Mesenchymal stem cell (in vitro differentiated cells and primary cell): ENCODE results near the gene C14orf132.

Experiments used
- DNase-seq: peaks from one replicate; pipeline ENCODE4 v3.0.0-alpha.2; 2013
- H2AFZ ChIP-seq: one replicate; pipeline ENCODE4 v1.6.1; 2013; ENCODE audit warnings: low read depth, mild to moderate bottlenecking, control low read depth, inconsistent platforms, low read length, moderate library complexity
- H2AK5ac ChIP-seq: 2 replicates; pipeline ENCODE4 v1.6.1; 2013; ENCODE audit warnings: low read length, moderate library complexity, mild to moderate bottlenecking, inconsistent platforms; ENCODE audit not compliant: severe bottlenecking
- H2BK120ac ChIP-seq: one replicate; pipeline ENCODE4 v1.6.1; 2013; ENCODE audit warnings: low read depth, mild to moderate bottlenecking, inconsistent platforms, low read length, moderate library complexity
- H2BK12ac ChIP-seq, 2 experiments: one replicate each; pipeline ENCODE4 v1.6.1; 2013; ENCODE audit warnings: inconsistent platforms in 2 of 2, low read length in 2 of 2, mild to moderate bottlenecking in 2 of 2, moderate library complexity in 2 of 2, control low read depth in 1 of 2
- H2BK15ac ChIP-seq: one replicate; pipeline ENCODE4 v1.6.1; 2013; ENCODE audit warnings: mild to moderate bottlenecking, low read depth, inconsistent platforms; ENCODE audit not compliant: poor library complexity, severe bottlenecking
- H2BK5ac ChIP-seq: 2 replicates; pipeline ENCODE4 v1.6.1; 2013; ENCODE audit warnings: low read depth, mild to moderate bottlenecking, low read length, control low read depth, inconsistent platforms; ENCODE audit not compliant: poor library complexity, severe bottlenecking
- H3K14ac ChIP-seq, 2 experiments: one replicate each; pipeline ENCODE4 v1.6.1; 2013; ENCODE audit warnings: inconsistent platforms in 2 of 2, low read length in 2 of 2, control low read depth in 1 of 2, mild to moderate bottlenecking in 1 of 2, moderate library complexity in 1 of 2
- H3K18ac ChIP-seq, 2 experiments: one replicate each; pipeline ENCODE4 v1.6.1; 2013; ENCODE audit warnings: inconsistent platforms in 2 of 2, low read length in 2 of 2, control low read depth in 1 of 2, low read depth in 1 of 2, mild to moderate bottlenecking in 1 of 2
- H3K23ac ChIP-seq, 2 experiments: one replicate each; pipeline ENCODE4 v1.6.1; 2013; ENCODE audit warnings: inconsistent platforms in 2 of 2, low read length in 2 of 2, mild to moderate bottlenecking in 2 of 2, moderate library complexity in 2 of 2, control low read depth in 1 of 2
- H3K27ac ChIP-seq: 2 replicates; pipeline ENCODE4 v1.5.1; 2013; ENCODE audit warnings: mild to moderate bottlenecking, moderate library complexity, low read length, control low read depth, inconsistent platforms; ENCODE audit not compliant: poor library complexity, severe bottlenecking
- H3K27me3 ChIP-seq, 2 experiments: 2 replicates each; pipeline versions ENCODE4 v1.6.1 to v1.7.0; 2013; ENCODE audit warnings: low read length in 2 of 2, mild to moderate bottlenecking in 2 of 2, moderate library complexity in 2 of 2, control low read depth in 1 of 2, inconsistent platforms in 1 of 2; ENCODE audit not compliant: control insufficient read depth in 1 of 2, insufficient read depth in 1 of 2
- H3K36me3 ChIP-seq, 2 experiments: 2 replicates each; pipeline versions ENCODE4 v1.6.1 to v1.7.0; 2013; ENCODE audit warnings: low read length in 2 of 2, control low read depth in 1 of 2, inconsistent platforms in 1 of 2, low read depth in 1 of 2, mild to moderate bottlenecking in 1 of 2; ENCODE audit not compliant: insufficient read depth in 2 of 2, control insufficient read depth in 1 of 2
- H3K4ac ChIP-seq, 2 experiments: one replicate each; pipeline ENCODE4 v1.6.1; 2013; ENCODE audit warnings: inconsistent platforms in 2 of 2, low read length in 2 of 2, mild to moderate bottlenecking in 2 of 2, moderate library complexity in 2 of 2, control low read depth in 1 of 2, low read depth in 1 of 2
- H3K4me1 ChIP-seq: 2 replicates; pipeline ENCODE4 v1.6.1; 2013; ENCODE audit warnings: low read depth, low read length, control low read depth; ENCODE audit not compliant: control insufficient read depth, insufficient read depth
- H3K4me2 ChIP-seq: 2 replicates; pipeline ENCODE4 v1.6.1; 2013; ENCODE audit warnings: low read length, mild to moderate bottlenecking, inconsistent platforms; ENCODE audit not compliant: poor library complexity, severe bottlenecking
- H3K4me3 ChIP-seq, 2 experiments: 2 replicates each; pipeline versions ENCODE4 v1.5.1 to v1.7.0; 2013; ENCODE audit warnings: low read length in 2 of 2, mild to moderate bottlenecking in 2 of 2, control low read depth in 1 of 2, low read depth in 1 of 2; ENCODE audit not compliant: insufficient read depth in 1 of 2
- H3K79me1 ChIP-seq: replicated peaks from 2 replicates; pipeline ENCODE4 v1.6.1; 2013; ENCODE audit warnings: mild to moderate bottlenecking, control low read depth, low read length, inconsistent platforms; ENCODE audit not compliant: poor library complexity, severe bottlenecking
- H3K9ac ChIP-seq: 2 replicates; pipeline ENCODE4 v1.7.0; 2013; ENCODE audit warnings: mild to moderate bottlenecking, low read length, moderate library complexity
- H3K9me3 ChIP-seq: 2 replicates; pipeline ENCODE4 v1.7.0; 2013; ENCODE audit warnings: mild to moderate bottlenecking, low read length; ENCODE audit not compliant: control insufficient read depth
- H4K8ac ChIP-seq: one replicate; pipeline ENCODE4 v1.6.1; 2013; ENCODE audit warnings: inconsistent platforms, mild to moderate bottlenecking, low read length, moderate library complexity
- H4K91ac ChIP-seq: one replicate; pipeline ENCODE4 v1.6.1; 2013; ENCODE audit warnings: mild to moderate bottlenecking, low read length, inconsistent platforms
- WGBS: methylation state at CpG from one replicate; pipeline ENCODE4 v1.1.7; 2013; ENCODE audit warnings: mixed read lengths; 5-methylcytosine and 5-hydroxymethylcytosine counted together

C14orf132 gene

GRCh38 chr14:96035456-96035855 lies 3.7 kb upstream of the C14orf132 start:
- Histone ChIP-seq H3K4me2 (no peak overlapping the region), H2BK5ac (no peak overlapping the region), H3K4ac (no peak overlapping the region), H4K8ac (no peak overlapping the region), H3K4me1 (peaks cover 13% of the 10 kb centered on the region), H2AFZ (no peak overlapping the region), H3K9ac (no peak overlapping the region), H3K9me3 (no peaks in the 10 kb centered on the region), H2AK5ac (no peak overlapping the region), H3K23ac (no peak overlapping the region), H4K91ac (no peak overlapping the region), H3K27ac (no peak overlapping the region), H3K18ac (no peak overlapping the region), H2BK12ac (no peak overlapping the region), H3K79me1 (peaks cover 9% of the 10 kb centered on the region), H3K14ac (no peak overlapping the region), H2BK15ac (no peak overlapping the region), H3K4me3 (no peak overlapping the region), H3K36me3 (no peaks in the 10 kb centered on the region), H2BK120ac (no peak overlapping the region), H3K27me3 (peaks cover 0 to 5% of the 10 kb centered on the region in 2 experiments)
- DNase-seq, result no peak
- WGBS, result no CpG with 5 or more reads among the region's 2 CpGs

GRCh38 chr14:96037891-96038557 lies 1.1 kb upstream of the C14orf132 start:
- peak; percentile 2 for DNase-seq
- H2AK5ac ChIP-seq, result no peak overlapping the region
- H2BK5ac ChIP-seq, result no peak overlapping the region
- H3K4ac ChIP-seq, result no peak overlapping the region
- no peaks in the 10 kb centered on the region for H3K9me3 ChIP-seq
- WGBS, result 56% methylated on average over 7 of the region's 7 CpGs
- no peak overlapping the region for H2BK15ac ChIP-seq
- peak overlapping the region; percentile 26 to 79 for H3K4me3 ChIP-seq
- no peak overlapping the region for H3K9ac ChIP-seq
- H3K23ac ChIP-seq, result no peak overlapping the region
- H2AFZ ChIP-seq, result no peak overlapping the region
- peaks cover 6 to 11% of the 10 kb centered on the region in 2 experiments for H3K36me3 ChIP-seq
- H2BK120ac ChIP-seq, result no peak overlapping the region
- no peak overlapping the region for H2BK12ac ChIP-seq
- H3K27ac ChIP-seq, result no peak overlapping the region
- H3K27me3 ChIP-seq, result no peaks in the 10 kb centered on the region
- H3K18ac ChIP-seq, result no peak overlapping the region
- no peak overlapping the region for H4K8ac ChIP-seq
- H3K4me1 ChIP-seq, result peaks cover 24% of the 10 kb centered on the region
- peaks cover 17% of the 10 kb centered on the region for H3K79me1 ChIP-seq
- H4K91ac ChIP-seq, result no peak overlapping the region
- H3K4me2 ChIP-seq, result no peak overlapping the region
- H3K14ac ChIP-seq, result no peak overlapping the region

GRCh38 chr14:96038558-96038919 lies 623 bp upstream of the C14orf132 start:
- Histone ChIP-seq H3K23ac (peak overlapping the region in 1 of 2 experiments; percentile 23), H2BK5ac (no peak overlapping the region), H3K4me1 (peaks cover 25% of the 10 kb centered on the region), H3K4me3 (peak overlapping the region; percentile 66 to 79), H3K36me3 (peaks cover 10 to 11% of the 10 kb centered on the region in 2 experiments), H3K9ac (peak overlapping the region; percentile 64), H2BK15ac (no peak overlapping the region), H4K8ac (no peak overlapping the region), H3K9me3 (no peaks in the 10 kb centered on the region), H3K27me3 (no peaks in the 10 kb centered on the region), H3K27ac (no peak overlapping the region), H4K91ac (no peak overlapping the region), H2BK12ac (peak overlapping the region in 1 of 2 experiments; percentile 19), H3K4ac (no peak overlapping the region), H2AK5ac (no peak overlapping the region), H3K4me2 (peak overlapping the region; percentile 98), H3K18ac (peak overlapping the region in 1 of 2 experiments; percentile 56), H3K14ac (no peak overlapping the region), H2BK120ac (no peak overlapping the region), H3K79me1 (peaks cover 22% of the 10 kb centered on the region), H2AFZ (peak overlapping the region; percentile 18)
- DNase-seq, result no peak
- WGBS, result 55% methylated on average over 10 of the region's 10 CpGs

- Histone ChIP-seq H2BK5ac (peak overlapping the region; percentile 24), H3K14ac (peak overlapping the region in 1 of 2 experiments; percentile 97), H3K4me2 (peak overlapping the region; percentile 87), H3K27me3 (no peaks in the 10 kb centered on the region), H4K91ac (peak overlapping the region; percentile 64), H2BK12ac (peak overlapping the region in 1 of 2 experiments; percentile 95), H2AK5ac (no peak overlapping the region), H3K27ac (peak overlapping the region; percentile 6), H2AFZ (peak overlapping the region; percentile 92), H3K4me1 (peaks cover 25% of the 10 kb centered on the region), H2BK15ac (peak overlapping the region; percentile 90), H3K4me3 (peak overlapping the region; percentile 88 to 98), H3K9me3 (no peaks in the 10 kb centered on the region), H3K23ac (peak overlapping the region in 1 of 2 experiments; percentile 78), H3K4ac (peak overlapping the region; percentile 61 to 84), H2BK120ac (peak overlapping the region; percentile 80), H3K36me3 (peaks cover 14 to 17% of the 10 kb centered on the region in 2 experiments), H3K79me1 (peaks cover 24% of the 10 kb centered on the region), H3K18ac (peak overlapping the region; percentile 87 to 96), H3K9ac (peak overlapping the region; percentile 85), H4K8ac (peak overlapping the region; percentile 83)
- 0% methylated on average over 10 of the region's 56 CpGs for WGBS
- peak; percentile 50 for DNase-seq
These were observed 610 bp downstream of the C14orf132 start for GRCh38 chr14:96039633-96040311.
